SK-N-MC (cell line): ENCODE results near the gene ICE2.

Source experiments
- EZH2 ChIP-seq: fragments of 200-600 bp; sonication (generic); IDR thresholded peaks from one replicate; pipeline ENCODE4 v1.6.1; 2017; ENCODE audit warnings: antibody characterized with exemption
- POLR2AphosphoS5 ChIP-seq: IDR thresholded peaks from 2 replicates; pipeline ENCODE4 v1.6.1; 2012; ENCODE audit warnings: mild to moderate bottlenecking, low read depth, low read length, borderline replicate concordance

GRCh38 chr15:60414016-60414682, 64.8 kb downstream of the ICE2 start:
- TF ChIP-seq POLR2AphosphoS5 (no peak), EZH2 (no peak)
